ENCODE results near the gene NUDT19.

DNA sequence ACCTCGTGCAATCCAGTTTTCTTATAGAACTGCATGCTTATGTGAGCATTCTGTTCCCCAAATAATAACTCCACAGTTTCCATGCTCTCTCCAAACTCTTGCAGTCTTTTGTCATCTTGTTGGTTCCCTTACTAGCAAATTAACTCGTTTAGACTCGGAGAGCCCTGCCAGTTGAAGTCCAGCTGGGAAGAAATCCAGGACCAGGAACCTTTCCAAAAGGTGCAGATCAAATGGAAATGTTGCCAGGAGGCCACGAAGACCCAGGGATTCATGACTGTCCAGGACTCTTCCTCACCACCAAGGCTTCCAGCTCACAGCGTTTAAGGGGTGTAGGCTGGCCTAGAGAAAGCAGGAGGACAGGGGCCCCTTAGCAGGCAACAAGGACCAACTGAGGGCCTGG lies 25.9 kb downstream of the NUDT19 start:
- TF ChIP-seq, protein P1, sequence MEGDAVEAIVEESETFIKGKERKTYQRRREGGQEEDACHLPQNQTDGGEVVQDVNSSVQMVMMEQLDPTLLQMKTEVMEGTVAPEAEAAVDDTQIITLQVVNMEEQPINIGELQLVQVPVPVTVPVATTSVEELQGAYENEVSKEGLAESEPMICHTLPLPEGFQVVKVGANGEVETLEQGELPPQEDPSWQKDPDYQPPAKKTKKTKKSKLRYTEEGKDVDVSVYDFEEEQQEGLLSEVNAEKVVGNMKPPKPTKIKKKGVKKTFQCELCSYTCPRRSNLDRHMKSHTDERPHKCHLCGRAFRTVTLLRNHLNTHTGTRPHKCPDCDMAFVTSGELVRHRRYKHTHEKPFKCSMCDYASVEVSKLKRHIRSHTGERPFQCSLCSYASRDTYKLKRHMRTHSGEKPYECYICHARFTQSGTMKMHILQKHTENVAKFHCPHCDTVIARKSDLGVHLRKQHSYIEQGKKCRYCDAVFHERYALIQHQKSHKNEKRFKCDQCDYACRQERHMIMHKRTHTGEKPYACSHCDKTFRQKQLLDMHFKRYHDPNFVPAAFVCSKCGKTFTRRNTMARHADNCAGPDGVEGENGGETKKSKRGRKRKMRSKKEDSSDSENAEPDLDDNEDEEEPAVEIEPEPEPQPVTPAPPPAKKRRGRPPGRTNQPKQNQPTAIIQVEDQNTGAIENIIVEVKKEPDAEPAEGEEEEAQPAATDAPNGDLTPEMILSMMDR (conservative IDR thresholded peaks at IDR 0.05): no peak
- TF ChIP-seq ZFX (IDR thresholded peaks at IDR 0.05): no peak
